ENCODE measurements around the gene MCC.

GRCh38 chr5:113169720-113170119 is 318.5 kb downstream of the MCC start:
- TF ChIP-seq CTCF (IDR thresholded peaks at IDR 0.05), result no peak
- TF ChIP-seq ZNF263 (CRISPR knock-in tag; IDR thresholded peaks at IDR 0.05; ENCODE audit: low read depth), result no peak
- TF ChIP-seq TEAD4 (CRISPR knock-in tag; IDR thresholded peaks at IDR 0.05), result no peak
- TF ChIP-seq ZNF121 (CRISPR knock-in tag; IDR thresholded peaks at IDR 0.05), result no peak
- TF ChIP-seq NR2C2 (CRISPR knock-in tag; IDR thresholded peaks at IDR 0.05), result no peak
- TF ChIP-seq CBFB (CRISPR knock-in tag; IDR thresholded peaks at IDR 0.05; ENCODE audit: low read depth), result no peak
- TF ChIP-seq JUN (CRISPR knock-in tag; IDR thresholded peaks at IDR 0.05), result no peak
- no peak for TF ChIP-seq IRF1 (CRISPR knock-in tag; IDR thresholded peaks at IDR 0.05)
- no peak for TF ChIP-seq ATF1 (CRISPR knock-in tag; IDR thresholded peaks at IDR 0.05)
